NCI-H82 treated with DMSO at 0.1 percent for 48 hours (cell line): ENCODE measurements around the gene STX1B.

ENCODE experiments used
- DNase-seq: peaks from one replicate; lab custom pipeline; 2025; ENCODE audit not compliant: unreplicated experiment; lab: John Stamatoyannopoulos, UW

STX1B gene

DNA sequence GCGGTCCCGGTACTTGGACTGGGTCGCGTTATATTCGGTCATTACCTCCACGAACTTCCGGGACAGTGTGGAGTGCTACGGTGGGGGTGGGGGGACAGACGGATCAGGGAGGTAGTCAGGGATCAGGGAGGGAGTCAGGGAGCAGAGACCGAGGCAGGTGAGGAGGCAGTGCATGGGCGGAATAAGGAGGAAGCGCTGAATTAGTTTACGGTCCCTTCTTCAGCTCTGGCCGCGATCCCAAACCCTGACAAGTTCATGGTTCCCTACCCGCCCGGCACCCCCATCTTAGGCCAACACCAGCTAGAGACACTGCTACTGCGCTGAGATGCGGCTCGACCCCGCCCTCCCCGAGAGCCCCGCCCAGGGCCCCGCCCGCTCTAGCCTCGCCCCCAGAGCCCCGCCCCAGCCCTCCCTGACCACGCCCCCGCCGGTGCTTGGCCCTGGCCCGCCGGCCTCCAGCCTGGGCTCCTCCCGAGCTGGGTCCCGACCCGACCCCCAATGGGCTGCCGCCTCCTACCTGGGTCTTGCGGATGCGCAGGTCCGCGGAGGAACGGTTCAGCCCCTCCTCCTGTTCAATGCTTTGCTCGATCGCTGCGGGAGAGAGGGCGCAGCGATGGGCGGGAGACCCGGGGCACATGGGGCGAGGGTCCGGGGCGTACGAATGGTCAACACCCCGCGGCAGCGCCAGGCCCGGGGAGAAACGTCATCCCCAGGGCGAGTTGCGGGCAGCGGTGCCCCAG lies 13.3 kb downstream of the STX1B start:
- DNase-seq: no peak

DNA sequence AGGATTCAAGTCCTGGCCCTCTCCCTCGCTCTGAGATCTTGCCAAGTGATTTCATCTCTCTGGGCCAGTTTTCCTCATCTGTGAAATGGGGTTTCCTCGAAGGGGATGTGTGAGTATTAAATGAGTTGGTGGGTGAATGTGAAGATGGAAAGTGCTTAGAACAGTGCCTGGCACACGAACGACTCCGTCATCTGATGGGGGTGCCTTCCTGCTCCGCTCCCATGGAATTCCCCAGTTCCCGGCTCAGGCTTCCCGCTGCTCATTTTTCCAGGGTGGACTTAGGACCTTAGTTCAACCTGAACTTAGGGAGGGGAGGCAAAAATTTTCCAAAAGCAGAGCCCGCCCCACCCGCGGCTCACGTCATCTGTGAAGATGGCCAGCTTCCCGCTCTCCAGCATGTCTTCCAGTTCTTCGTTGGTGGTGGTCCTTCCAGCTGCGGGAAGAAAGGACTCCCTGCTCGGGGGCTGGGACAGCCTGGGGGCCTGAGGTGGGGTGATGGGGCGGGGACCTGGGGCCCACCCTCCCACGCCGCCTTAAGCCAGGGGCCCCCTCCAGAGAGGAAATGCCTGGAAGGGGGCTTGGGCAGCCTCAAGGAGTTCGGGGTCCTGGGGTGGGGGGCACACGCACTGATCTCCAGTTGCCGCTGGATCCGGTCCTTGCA lies 14.0 kb downstream of the STX1B start:
- DNase-seq: no peak

DNA sequence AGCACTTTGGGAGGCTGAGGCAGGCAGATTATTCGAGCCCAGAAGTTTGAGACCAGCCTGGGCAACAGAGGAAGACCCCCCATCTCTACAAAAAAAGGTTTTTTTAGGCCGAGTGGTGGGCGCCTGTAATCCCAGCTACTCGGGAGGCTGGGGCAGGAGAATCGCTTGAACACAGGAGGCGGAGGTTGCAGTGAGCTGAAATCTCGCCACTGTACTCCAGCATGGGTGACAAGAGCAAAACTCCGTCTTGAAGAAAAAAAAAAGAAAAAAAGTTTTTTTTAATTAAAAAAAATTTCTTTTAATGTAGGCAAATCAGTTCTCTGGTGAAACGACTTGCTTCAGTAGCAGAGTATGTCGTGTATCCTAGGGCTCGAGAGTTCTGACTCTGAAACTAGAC lies 14.5 kb downstream of the STX1B start:
- no peak for DNase-seq

DNA sequence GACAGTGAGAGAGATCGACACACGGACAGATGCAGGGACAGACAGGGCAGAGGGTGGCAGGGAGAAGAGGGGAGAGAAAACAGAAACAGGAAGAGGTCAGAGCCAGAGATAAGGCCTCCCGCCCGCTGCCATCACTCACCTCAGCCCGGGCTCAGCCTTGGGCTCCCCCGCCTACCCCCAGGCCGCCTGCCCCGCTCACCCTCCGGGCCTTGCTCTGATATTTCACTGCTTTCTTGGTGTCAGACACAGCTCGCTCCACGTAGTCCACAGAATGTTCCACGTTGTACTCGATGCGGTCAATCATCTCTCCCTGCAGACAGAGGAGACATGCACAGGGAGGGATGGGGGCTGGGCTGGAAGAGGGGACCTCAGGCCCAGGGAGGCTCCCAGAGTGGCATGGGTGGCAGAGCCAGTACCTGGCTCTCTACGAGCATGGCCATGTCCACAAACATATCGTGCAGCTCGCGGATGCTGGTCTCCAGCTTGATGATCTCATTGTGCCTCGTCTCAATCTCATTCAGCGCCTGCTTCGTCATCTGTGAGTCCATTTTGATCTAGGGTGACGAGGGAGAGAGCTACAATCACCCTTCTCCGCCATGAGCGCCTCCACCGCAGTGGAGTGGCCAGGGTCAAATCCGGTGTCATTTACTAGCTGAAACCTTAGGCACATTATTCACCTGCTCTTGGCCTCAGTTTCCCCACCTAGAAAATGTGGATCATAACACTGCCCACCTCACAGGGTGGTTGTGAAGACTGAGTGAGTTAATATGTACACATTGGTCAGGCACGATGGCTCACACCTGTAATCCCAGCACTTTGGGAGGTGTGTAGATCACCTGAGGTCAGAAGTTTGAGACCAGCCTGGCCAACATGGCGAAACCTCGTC lies 17.3 kb downstream of the STX1B start:
- no peak for DNase-seq

DNA sequence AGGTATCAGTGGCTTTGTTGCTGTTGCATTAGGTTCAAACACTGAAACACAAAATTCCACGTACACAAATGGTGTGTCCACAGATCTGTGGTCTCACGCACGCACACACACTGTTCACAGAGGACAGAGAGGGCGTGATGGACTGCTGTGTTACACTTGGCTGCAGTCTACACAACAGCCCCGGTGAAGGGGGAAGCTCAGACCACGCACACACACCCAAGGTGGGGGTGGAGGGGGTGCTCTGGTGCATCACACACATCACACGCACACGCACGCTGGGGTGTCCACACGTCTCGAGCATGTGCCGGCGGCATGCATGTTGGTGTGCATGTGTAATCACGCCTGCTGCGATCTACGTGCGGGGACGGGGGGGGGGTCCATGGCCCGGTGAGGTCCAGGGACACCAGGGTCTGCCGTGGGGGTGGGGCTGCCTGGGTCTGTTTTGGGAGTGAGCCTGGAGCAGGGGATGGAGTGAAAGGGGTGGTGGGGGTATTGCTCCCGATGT lies 18.1 kb downstream of the STX1B start:
- DNase-seq: no peak

DNA sequence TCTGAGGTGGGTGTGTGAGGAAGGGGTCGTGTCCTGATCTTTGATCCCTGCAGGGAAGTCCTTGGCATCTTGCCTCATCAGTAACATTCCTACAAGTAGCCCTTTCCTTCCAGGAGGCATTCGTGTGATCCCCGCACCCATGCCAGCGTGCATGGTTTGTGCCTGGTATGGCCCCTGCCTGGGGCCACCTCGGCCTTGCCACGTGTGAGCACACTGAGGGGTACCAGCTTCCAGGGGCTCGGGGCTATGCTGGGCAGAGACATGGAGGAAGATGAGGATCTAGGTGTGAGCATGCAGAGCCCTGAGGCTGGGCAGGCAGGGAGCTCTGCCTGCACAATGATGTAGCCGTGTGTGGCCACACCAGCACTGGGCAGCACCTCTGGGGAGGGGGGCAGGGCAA lies 19.4 kb downstream of the STX1B start:
- no peak for DNase-seq

DNA sequence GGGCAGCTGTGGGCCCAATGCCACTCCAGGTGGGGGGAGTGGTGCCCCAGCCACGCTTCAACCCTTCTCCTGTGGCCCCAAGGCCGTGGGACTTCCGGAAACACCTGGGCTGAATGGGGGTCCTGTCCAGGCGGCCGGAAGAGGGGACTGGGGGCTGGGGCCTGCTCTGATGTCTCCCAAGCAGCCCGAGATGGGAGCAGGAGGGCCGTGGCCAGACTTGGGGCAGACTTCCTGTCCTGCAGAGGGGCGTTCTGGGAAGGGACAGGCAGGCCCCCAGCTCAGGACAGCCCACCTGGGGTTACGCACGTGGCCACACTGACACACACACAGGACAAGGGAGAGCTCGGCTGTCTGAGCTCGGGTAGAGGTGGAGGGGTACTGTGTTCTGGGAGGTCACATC lies 20.3 kb downstream of the STX1B start:
- no peak for DNase-seq

DNA sequence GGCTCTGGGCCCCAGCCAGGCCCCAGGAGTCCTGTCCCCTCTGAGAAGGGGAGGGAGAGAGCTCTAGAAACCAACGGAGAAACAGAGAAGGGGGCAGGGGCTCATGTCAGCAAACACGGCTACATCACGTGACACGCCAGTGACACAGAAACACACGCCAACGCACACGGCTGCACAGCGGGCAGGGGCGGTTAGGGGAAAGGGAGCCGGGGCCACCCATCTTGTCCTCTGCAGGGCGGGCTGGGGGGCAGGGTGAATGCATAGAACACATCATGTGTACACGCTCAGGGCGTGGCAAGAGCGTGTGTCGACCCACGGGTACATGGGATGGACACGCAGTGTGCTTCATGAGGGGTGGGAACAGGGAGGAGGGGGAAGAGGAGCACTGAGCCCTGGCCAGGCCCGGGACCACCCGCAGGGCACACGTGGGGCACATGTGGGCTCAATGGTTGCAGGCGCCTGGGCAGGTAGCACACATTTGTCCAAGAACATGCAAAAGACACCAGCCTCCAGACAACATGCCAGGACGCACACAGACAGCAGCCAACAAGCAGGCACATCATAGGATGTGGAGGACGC lies 20.9 kb downstream of the STX1B start:
- DNase-seq: no peak

DNA sequence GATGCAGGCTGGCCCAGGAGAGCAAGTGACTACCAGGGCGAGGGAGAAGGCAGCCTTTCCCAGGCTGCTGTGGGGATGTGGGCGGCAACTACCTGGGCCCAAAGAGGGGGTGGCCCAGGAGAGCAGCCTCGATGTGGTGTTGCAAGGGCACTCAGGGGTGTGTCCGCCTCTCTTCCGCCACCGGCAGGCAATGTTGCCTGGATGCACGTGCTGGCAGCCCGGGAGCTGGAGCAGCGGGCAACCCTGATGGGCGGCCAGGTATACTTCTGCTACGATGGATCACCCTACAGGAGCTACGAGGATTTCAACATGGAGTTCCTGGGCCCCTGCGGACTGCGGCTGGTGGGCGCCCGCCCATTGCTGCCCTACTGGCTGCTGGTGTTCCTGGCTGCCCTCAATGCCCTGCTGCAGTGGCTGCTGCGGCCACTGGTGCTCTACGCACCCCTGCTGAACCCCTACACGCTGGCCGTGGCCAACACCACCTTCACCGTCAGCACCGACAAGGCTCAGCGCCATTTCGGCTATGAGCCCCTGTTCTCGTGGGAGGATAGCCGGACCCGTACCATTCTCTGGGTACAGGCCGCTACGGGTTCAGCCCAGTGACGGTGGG lies 22.8 kb downstream of the STX1B start:
- DNase-seq: no peak

DNA sequence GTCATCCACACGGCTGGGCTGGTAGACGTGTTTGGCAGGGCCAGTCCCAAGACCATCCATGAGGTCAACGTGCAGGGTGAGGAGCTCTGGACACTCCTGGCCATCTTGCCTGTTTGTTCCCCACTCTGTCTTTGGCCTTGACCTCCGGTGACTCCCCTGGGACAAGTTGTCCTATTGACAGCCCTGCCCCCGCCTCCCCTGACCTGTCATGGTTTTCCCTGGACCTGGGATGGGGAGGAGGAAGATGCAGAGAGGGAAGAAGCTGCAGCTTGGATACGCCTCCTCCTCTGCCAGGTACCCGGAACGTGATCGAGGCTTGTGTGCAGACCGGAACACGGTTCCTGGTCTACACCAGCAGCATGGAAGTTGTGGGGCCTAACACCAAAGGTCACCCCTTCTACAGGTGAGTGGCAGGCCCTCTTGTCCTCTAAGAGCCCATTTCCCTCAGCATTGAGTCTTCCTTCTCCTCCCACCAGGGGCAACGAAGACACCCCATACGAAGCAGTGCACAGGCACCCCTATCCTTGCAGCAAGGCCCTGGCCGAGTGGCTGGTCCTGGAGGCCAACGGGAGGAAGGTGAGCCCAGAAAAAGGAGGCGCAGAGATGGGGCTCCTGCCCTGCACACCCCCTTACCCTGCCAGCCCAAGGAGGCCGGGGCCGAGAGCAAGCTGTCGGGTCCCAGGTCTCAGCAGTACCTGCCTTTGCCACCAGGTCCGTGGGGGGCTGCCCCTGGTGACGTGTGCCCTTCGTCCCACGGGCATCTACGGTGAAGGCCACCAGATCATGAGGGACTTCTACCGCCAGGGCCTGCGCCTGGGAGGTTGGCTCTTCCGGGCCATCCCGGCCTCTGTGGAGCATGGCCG lies 24.1 kb downstream of the STX1B start:
- no peak for DNase-seq

DNA sequence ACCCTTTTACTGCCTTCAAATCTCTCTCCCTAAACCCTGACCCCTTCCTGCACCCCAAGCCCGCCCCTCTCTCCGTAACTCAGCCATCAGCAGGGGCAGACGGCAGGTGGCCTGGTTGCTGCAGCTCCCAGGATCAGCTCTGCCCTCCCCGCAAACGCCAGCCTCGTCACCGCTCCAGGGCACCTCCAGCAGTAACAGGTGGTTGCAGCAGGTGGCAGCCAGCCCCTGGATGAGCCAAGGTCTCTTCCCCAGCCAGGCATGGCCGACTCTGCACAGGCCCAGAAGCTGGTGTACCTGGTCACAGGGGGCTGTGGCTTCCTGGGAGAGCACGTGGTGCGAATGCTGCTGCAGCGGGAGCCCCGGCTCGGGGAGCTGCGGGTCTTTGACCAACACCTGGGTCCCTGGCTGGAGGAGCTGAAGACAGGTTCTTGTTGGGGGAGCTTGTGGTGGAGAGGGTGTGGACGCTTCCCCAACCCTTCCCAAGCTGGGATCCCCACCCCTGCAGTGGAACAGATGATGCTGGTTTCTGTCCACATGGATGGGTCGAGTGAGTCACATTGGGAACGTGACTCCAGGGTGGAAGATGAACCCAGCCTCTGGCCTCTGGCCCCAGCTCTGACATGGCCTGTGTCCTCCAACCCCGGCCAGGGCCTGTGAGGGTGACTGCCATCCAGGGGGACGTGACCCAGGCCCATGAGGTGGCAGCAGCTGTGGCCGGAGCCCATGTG lies 24.9 kb downstream of the STX1B start:
- no peak for DNase-seq

DNA sequence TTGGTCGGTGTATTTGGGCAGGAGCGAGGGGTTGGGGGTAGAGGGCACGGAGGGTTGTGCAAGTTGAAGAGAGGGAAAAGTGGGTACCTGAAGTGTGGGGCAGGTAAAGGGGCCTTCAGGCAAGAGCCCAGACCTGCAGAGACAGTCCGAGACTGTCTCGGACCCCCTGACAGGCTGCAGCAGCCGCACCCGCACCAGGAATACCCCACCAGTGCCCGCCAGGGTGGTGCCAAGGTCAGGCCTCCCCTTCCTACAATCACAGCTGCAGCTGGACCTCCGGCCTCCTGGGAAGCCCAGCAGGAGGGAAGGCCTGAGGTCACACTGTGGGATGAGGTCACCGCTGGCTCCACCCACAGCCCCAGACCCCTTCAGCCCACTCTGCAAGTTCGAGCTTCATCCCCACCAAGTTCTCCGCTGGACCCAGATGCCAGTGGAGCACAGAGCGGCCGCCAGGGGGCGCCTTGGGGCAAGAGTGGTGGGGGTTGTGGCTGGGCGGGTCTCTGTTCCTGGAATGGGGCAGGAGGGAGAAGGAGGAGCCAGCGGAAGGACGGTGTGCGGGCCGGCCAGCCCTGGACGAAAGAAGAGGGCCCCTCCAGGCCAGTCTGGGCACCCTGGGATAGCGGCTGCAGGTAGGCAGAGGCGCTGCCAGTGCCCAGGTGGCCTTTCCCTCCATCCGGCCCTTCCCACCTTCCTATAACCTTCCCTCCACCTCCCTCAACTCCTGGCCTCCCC lies 25.6 kb downstream of the STX1B start, which contains the start of gene HSD3B7:
Gene HSD3B7 (plus strand): TSS at position 539 of the 732 bp plus-strand sequence. CDS start 452 bp downstream, outside the sequence.
- DNase-seq: peak; percentile 43

DNA sequence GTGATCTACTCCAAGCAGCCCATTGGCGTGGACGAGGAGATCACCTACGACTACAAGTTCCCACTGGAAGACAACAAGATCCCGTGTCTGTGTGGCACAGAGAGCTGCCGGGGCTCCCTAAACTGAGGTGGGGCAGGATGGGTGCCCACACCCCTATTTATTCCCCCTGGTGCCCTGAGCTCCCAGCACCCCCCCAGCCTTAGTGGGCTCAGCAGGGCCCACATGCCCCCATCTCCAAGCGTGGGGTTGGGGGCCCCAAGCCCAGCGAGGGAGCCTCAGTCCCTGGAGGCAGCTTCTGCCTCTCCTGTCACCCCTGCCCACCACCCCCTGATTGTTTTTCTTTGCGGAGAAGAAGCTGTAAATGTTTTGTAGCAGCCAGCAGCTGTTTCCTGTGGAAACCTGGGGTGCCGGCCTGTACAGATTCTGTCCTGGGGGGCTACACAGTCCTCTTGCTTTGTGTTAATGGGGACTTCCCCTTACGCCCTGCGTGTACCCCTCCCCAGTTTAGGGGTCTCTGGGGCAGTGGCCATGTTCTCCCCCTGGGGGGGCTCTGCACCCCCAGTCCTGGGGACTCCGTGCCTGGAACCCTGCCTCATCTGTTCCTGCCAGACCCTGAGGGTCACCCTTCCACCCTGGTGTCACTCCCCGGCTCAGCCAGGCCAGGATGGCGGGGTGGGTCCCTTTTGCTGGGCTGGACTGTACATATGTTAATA lies 26.4 kb downstream of the STX1B start:
- no peak for DNase-seq

DNA sequence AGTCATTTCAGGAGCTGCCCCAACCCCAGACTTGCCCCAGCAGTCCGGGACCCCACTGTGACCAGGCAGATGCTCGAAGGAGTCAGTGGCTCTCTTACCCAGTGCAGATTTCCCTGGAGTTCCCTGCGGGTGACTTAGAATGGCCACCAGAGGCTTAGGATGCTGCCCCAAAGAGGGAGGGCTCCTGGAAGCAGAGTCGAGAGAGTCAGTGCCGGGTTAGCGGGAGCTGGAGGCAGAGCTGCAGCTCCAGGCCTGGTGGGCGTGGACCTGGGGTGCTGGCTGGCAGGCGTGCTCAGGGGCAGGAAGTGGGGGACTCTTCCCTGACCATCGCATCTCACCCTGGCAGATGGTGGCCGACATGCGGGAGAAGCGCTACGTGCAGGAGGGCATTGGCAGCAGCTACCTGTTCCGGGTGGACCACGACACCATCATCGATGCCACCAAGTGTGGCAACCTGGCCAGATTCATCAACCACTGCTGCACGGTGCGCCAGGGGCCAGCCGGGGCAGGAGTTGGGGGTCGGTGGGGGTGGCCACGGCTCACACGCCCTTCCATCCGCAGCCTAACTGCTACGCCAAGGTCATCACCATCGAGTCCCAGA lies 27.0 kb downstream of the STX1B start:
- no peak for DNase-seq

DNA sequence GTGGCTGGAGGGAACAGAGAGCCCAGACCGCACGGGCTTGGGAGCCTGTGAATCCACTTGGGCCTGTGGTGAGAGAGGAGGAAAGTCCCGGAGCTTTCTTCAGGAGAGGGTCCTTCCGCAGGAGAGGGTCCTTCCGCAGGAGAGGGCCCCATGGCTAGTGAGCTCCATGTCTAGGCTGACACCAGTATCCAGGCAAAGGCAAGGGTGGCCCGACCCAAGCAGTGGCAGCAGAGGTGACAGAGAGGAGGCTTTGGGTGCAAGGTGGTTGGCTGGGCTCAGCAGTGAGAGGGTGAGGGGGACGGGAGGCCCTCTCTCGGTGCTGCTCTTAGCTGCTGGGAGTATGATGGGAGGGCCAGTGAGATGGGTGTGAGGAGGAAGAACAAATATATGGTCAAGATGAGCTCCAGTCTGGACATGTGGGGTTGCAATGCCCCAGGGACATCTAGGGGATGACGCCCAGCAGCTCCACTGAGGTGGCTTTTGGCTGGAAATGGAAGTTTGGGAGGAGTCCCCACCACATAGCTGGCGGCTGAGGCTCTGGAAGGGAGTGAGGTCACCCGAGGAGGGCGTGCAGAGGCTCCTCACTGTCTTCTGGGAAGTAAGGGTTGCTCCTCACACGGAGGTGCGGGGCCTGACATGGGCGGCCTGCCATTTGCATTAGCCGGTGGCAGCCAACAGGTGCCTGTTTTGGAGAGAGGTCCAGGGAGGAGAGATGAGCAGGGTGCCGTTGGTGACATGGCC lies 27.7 kb downstream of the STX1B start:
- DNase-seq: no peak

DNA sequence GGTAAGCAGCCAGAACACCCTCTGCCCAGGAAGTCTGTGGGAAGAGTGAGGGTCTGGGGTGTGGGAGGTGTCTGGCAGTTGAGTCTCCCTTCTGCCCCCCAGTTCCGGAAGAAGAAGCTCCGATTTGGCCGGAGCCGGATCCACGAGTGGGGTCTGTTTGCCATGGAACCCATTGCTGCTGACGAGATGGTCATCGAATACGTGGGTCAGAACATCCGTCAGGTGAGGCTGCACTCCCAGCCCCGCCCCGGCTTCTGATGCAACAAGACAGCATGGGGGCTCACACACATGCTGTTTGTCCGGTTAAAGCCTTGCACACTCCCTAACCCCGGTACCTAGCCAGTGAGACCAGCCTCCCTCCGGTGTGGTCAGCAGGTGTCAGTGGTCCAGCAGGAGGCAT lies 29.5 kb downstream of the STX1B start:
- DNase-seq: no peak

DNA sequence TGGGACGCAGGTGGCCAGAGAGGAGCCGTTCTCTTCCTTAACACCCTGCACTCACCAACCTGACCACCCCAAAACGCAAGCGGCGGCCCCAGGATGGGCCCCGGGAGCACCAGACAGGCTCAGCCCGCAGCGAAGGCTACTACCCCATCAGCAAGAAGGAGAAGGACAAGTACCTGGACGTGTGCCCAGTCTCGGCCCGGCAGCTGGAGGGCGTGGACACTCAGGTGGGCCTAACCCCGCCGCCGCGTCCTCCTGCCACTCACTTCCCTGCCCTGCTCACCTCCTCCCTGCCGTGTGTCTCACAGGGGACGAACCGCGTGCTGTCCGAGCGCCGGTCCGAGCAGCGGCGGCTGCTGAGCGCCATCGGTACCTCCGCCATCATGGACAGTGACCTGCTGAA lies 30.0 kb downstream of the STX1B start:
- no peak for DNase-seq
